Peyer's patch (tissue), 4 donors: ENCODE results near the gene ARL15.

ENCODE experiments used
- POLR2A ChIP-seq, 2 donors: fragments of 450-650 bp; IDR thresholded peaks; one replicate each; pipeline ENCODE4 v1.5.1; 2017; ENCODE audit warnings: antibody characterized with exemption in 2 of 2, mild to moderate bottlenecking in 2 of 2, moderate library complexity in 2 of 2
- TF ChIP-seq, protein P1 (sequence below), 6 experiments: fragments of 450-650 bp in 4 of 6; fragments of 200-600 bp in 2 of 6; sonication (generic) in 1 of 6; IDR thresholded peaks; one replicate each; pipeline ENCODE4 v1.5.1; 2017 to 2019; ENCODE audit warnings: antibody characterized with exemption in 6 of 6, mild to moderate bottlenecking in 3 of 6, moderate library complexity in 1 of 6

DNA sequence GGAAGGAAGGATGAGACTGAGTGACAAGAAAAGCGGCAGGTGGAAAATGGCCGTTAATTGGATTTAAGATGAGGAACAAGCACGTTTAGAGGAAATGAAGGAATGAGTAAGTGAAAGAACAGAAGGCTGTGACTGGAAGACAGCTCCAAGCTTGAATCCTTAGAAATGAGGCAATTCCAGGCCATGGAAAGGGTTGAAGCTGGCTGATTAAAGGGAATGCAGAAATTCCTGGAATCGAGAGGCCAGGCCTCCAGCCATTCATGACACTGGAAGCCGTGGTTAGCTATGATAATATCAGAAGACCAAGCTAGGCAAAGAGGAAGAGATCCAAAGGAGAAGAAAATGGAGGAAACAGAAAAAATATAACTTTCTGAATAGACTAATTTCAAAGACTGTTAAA lies 84.2 kb downstream of the ARL15 start:
- TF ChIP-seq, protein P1, sequence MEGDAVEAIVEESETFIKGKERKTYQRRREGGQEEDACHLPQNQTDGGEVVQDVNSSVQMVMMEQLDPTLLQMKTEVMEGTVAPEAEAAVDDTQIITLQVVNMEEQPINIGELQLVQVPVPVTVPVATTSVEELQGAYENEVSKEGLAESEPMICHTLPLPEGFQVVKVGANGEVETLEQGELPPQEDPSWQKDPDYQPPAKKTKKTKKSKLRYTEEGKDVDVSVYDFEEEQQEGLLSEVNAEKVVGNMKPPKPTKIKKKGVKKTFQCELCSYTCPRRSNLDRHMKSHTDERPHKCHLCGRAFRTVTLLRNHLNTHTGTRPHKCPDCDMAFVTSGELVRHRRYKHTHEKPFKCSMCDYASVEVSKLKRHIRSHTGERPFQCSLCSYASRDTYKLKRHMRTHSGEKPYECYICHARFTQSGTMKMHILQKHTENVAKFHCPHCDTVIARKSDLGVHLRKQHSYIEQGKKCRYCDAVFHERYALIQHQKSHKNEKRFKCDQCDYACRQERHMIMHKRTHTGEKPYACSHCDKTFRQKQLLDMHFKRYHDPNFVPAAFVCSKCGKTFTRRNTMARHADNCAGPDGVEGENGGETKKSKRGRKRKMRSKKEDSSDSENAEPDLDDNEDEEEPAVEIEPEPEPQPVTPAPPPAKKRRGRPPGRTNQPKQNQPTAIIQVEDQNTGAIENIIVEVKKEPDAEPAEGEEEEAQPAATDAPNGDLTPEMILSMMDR (IDR thresholded peaks at IDR 0.05), result no peak
- no peak for TF ChIP-seq POLR2A (IDR thresholded peaks at IDR 0.05)
